GM18870 (cell line): ENCODE results near the gene SKAP1.

ENCODE experiments used
- ATAC-seq: cut with Tn5 transposase; IDR thresholded peaks from one replicate; pipeline ENCODE4 v1.9.1; 2021; ENCODE audit warnings: moderate library complexity; ENCODE audit not compliant: unreplicated experiment

The SKAP1 gene

GRCh38 chr17:48125829-48126531, 304.0 kb downstream of the SKAP1 start:
- ATAC-seq: no peak

GRCh38 chr17:48123776-48124388, 306.1 kb downstream of the SKAP1 start:
- ATAC-seq: no peak

- no peak for ATAC-seq
Observed at GRCh38 chr17:48123111-48123510, 306.9 kb downstream of the SKAP1 start.

- ATAC-seq: no peak
Observed at GRCh38 chr17:48122665-48123045, 307.4 kb downstream of the SKAP1 start.

- ATAC-seq: no peak
Observed at GRCh38 chr17:48121923-48122664, 307.9 kb downstream of the SKAP1 start.

- no peak for ATAC-seq
Observed at GRCh38 chr17:48113201-48113676, 316.8 kb downstream of the SKAP1 start.

GRCh38 chr17:48111937-48112241, 318.1 kb downstream of the SKAP1 start:
- no peak for ATAC-seq

- ATAC-seq: no peak
Observed at GRCh38 chr17:48110761-48111160, 319.3 kb downstream of the SKAP1 start.

GRCh38 chr17:48107137-48108055, 322.6 kb downstream of the SKAP1 start, which contains the start of gene SNX11:
Gene SNX11 (plus strand): TSS chr17:48107766. CDS start chr17:48112044, 4,278 bp downstream.
- peak; percentile 64 for ATAC-seq

GRCh38 chr17:48106802-48107136, 323.2 kb downstream of the SKAP1 start:
- no peak for ATAC-seq

GRCh38 chr17:48104440-48104839, 325.6 kb downstream of the SKAP1 start:
- ATAC-seq: no peak

- ATAC-seq: no peak
Observed at GRCh38 chr17:48102798-48103715, 327.0 kb downstream of the SKAP1 start.

- no peak for ATAC-seq
Observed at GRCh38 chr17:48102043-48102750, 327.8 kb downstream of the SKAP1 start.

GRCh38 chr17:48101012-48101720, 328.8 kb downstream of the SKAP1 start, which contains the start of gene CBX1:
Gene CBX1 (minus strand): TSS chr17:48101478. CDS start chr17:48077004, 24,474 bp downstream.
- ATAC-seq: peak; percentile 63

GRCh38 chr17:48100591-48101011, 329.4 kb downstream of the SKAP1 start:
- no peak for ATAC-seq

GRCh38 chr17:48100160-48100559, 329.9 kb downstream of the SKAP1 start:
- no peak for ATAC-seq

- ATAC-seq: no peak
Observed at GRCh38 chr17:48095611-48096010, 334.4 kb downstream of the SKAP1 start.

- ATAC-seq: no peak
Observed at GRCh38 chr17:48093341-48094045, 336.5 kb downstream of the SKAP1 start.
